Endothelial cell (in vitro differentiated cells): Measurements from ENCODE around the gene FBXL22. TPM values are rescaled to one million over a fixed set of nuclear protein-coding genes. Genes with fewer than 3 reads are reported as not detected.

ENCODE experiments used
- DNase-seq: peaks from one replicate; pipeline ENCODE4 v3.0.0; 2021; ENCODE audit warnings: low spot score
- H3K27ac Mint-ChIP-seq: one replicate; pipeline ENCODE4 v1.8.0; 2021; ENCODE audit warnings: mixed read lengths, inconsistent platforms; ENCODE audit not compliant: unreplicated experiment
- H3K27me3 Mint-ChIP-seq: one replicate; pipeline ENCODE4 v1.8.0; 2021; ENCODE audit warnings: mild to moderate bottlenecking, moderate library complexity, mixed read lengths, inconsistent platforms; ENCODE audit not compliant: unreplicated experiment
- H3K36me3 Mint-ChIP-seq: one replicate; pipeline ENCODE4 v1.8.0; 2021; ENCODE audit warnings: mild to moderate bottlenecking, low read depth, mixed read lengths, inconsistent platforms; ENCODE audit not compliant: unreplicated experiment
- H3K4me1 Mint-ChIP-seq: one replicate; pipeline ENCODE4 v1.8.0; 2021; ENCODE audit warnings: mild to moderate bottlenecking, mixed read lengths, inconsistent platforms; ENCODE audit not compliant: unreplicated experiment
- H3K4me3 Mint-ChIP-seq: one replicate; pipeline ENCODE4 v1.8.0; 2021; ENCODE audit warnings: mild to moderate bottlenecking, mixed read lengths, inconsistent platforms; ENCODE audit not compliant: unreplicated experiment
- H3K9me3 Mint-ChIP-seq: one replicate; pipeline ENCODE4 v1.8.0; 2021; ENCODE audit warnings: mixed read lengths, inconsistent platforms; ENCODE audit not compliant: unreplicated experiment
- total RNA-seq: library from RNA; stranded (reverse); fragmentation: NEBNext Ultra II Directional; extraction: Animal tissue kit (Norgen Biotek cat#: 25700); gene quantifications from one replicate; pipeline ENCODE4 v1.2.1, GENCODE V29; 2021; ENCODE audit not compliant: unreplicated experiment
- TF ChIP-seq, protein P1 (sequence below): fragments of 200-600 bp; sonication (generic); IDR thresholded peaks from one replicate; pipeline ENCODE4 v1.5.0; 2021; ENCODE audit warnings: antibody characterized with exemption; ENCODE audit not compliant: unreplicated experiment

Gene FBXL22
- total RNA-seq, 1 donor from 2014 or later = 0.31 TPM

DNA sequence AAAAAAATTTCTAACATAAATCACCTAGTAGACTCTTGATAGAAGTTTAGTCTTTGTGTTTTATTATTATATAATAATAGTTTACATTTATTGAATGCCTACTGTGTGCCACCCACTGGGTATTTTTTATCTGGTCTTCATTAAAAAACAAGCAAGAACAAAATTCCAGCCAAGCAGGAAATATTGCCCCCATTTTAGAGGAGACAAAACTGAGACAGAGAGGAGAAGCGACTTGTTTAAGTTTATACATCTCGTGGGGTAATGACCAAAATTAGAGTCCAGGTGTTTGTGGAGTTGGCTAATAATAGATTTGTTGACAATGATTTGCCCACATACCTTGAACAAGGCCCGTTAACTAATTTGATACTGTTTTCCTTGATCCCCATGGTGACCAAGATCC, 33.1 kb upstream of the FBXL22 start:
- Mint-ChIP-seq H3K9me3 (no peaks in the 10 kb centered on the region), H3K4me3 (no peak overlapping the region), H3K27me3 (no peaks in the 10 kb centered on the region), H3K4me1 (peaks cover 3% of the 10 kb centered on the region), H3K27ac (no peak overlapping the region), H3K36me3 (peaks cover 14% of the 10 kb centered on the region)
- no peak for DNase-seq
- TF ChIP-seq, protein P1, sequence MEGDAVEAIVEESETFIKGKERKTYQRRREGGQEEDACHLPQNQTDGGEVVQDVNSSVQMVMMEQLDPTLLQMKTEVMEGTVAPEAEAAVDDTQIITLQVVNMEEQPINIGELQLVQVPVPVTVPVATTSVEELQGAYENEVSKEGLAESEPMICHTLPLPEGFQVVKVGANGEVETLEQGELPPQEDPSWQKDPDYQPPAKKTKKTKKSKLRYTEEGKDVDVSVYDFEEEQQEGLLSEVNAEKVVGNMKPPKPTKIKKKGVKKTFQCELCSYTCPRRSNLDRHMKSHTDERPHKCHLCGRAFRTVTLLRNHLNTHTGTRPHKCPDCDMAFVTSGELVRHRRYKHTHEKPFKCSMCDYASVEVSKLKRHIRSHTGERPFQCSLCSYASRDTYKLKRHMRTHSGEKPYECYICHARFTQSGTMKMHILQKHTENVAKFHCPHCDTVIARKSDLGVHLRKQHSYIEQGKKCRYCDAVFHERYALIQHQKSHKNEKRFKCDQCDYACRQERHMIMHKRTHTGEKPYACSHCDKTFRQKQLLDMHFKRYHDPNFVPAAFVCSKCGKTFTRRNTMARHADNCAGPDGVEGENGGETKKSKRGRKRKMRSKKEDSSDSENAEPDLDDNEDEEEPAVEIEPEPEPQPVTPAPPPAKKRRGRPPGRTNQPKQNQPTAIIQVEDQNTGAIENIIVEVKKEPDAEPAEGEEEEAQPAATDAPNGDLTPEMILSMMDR = no peak

DNA sequence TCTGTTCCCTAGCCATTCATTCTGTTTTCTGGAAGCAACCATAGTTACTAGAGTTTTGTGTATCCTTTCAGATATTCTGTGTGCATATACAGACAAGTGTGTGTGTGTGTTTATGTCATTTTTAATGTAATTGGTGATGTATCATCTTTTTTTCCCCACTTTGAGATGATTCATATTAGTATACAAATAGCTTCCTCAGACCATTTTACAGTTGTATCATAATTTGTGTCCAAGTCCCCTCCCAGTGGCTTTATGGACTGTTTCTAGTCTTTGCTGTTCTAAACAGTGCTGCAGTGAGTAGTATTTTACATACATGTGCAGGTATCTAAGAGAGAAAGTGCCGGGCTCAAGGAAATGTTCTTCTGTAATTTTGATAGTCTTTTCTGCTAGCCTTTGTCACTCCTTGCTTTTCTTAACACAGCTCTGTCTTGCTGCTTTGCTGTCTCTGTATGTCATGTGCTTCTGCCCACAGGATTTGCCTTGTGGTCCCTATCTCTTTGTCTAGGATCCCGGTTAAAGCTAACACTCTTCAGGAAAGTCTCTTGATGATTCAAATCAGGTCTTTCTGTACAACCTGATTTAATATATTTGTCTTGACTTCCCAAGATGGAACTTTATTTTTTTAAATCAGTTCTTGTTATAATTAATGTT, 31.5 kb upstream of the FBXL22 start:
- Mint-ChIP-seq H3K36me3 (peaks cover 10% of the 10 kb centered on the region), H3K27me3 (no peaks in the 10 kb centered on the region), H3K4me3 (no peak overlapping the region), H3K4me1 (no peaks in the 10 kb centered on the region), H3K27ac (no peak overlapping the region), H3K9me3 (no peaks in the 10 kb centered on the region)
- TF ChIP-seq, protein P1 = no peak
- DNase-seq = no peak

DNA sequence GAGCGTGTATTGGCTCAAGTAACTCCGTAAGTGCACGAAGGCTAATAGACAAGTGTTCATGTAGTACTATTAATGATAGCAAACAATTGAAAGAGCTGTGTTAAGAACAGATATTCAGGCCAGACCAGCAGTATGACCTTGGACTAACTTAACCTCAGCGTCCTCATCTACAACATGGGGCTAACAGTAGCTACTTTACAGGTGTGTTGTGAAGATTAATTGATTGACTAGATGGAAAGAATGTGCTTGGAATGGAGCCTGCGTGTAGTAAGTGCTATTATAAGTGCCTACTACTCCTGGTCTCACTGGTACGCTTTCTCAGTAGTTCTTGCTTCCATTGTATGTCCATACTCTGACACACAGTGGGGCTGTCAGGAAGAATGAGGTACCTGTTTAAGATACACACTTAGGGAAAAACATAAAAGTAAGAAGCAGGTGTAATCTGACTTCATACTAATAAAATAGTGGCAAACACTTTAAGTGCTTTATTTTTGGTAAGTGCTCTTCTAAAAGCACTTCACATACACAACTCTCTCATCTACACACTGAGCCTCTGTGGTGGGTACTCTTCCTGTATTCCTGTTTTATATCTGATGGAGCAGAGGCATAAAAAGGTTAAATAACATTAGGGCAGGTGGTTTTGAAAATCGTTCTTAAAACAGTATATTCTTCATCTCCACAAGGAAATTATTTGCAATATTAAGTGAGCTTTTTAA, 24.3 kb upstream of the FBXL22 start:
- Mint-ChIP-seq H3K4me3 (no peak overlapping the region), H3K36me3 (peaks cover 6% of the 10 kb centered on the region), H3K9me3 (no peaks in the 10 kb centered on the region), H3K4me1 (no peaks in the 10 kb centered on the region), H3K27me3 (no peaks in the 10 kb centered on the region), H3K27ac (no peak overlapping the region)
- no peak for DNase-seq
- TF ChIP-seq, protein P1 = no peak

DNA sequence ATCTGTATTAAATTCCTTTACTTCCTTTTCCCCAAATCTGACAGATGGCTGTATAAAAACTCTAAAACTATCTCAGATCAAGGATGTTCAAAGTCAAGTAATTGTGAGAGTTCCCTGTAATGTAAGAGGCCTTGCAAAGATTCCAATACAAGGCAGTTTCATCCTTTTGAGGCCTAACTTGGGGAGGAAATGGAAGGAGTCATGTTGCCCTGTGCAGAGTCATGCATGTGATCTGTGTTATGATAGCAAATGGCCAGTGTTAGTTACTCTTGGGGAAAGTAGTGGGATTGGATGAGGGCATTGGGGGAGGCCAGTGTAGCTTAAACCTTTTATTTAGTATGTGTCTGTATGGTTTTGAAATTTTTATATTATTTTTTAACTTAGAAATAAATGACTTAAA, 23.7 kb upstream of the FBXL22 start:
- no peaks in the 10 kb centered on the region for H3K4me1 Mint-ChIP-seq
- TF ChIP-seq, protein P1 = no peak
- DNase-seq = no peak
- H3K27me3 Mint-ChIP-seq = no peaks in the 10 kb centered on the region
- H3K27ac Mint-ChIP-seq = no peak overlapping the region
- H3K9me3 Mint-ChIP-seq = no peaks in the 10 kb centered on the region
- no peak overlapping the region for H3K4me3 Mint-ChIP-seq
- H3K36me3 Mint-ChIP-seq = peaks cover 4% of the 10 kb centered on the region

DNA sequence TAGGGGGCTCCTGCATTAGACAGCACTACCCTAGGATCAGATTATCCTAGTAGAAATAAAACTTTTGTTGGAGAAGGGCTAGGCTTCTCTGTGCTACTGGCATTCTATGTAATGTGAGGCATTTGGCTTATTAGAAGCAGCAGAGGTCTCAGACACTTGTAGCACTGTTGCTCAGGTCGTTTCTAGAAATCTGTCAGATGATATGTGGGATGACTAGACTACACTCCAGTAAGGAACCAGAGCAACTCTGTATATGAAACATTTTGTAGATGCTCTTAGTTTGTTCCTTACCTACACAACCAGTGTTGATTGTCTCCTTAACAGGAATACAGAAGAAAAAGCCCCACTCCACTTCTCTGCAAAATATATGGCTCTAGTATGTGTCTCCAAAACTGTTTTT, 21.9 kb upstream of the FBXL22 start:
- no peak overlapping the region for H3K27ac Mint-ChIP-seq
- no peak for DNase-seq
- no peaks in the 10 kb centered on the region for H3K9me3 Mint-ChIP-seq
- TF ChIP-seq, protein P1 = no peak
- H3K36me3 Mint-ChIP-seq = peaks cover 4% of the 10 kb centered on the region
- no peaks in the 10 kb centered on the region for H3K4me1 Mint-ChIP-seq
- H3K27me3 Mint-ChIP-seq = no peaks in the 10 kb centered on the region
- no peak overlapping the region for H3K4me3 Mint-ChIP-seq
